NCI-H2227 (cell line): ENCODE results near the gene PRPF40B.
"Not testable (repeated sequence)": the region's sequence is repeated elsewhere in the genome, so short reads cannot be mapped to it uniquely, and the experiment has no call there.

Experiments used
- DNase-seq: peaks from one replicate; lab custom pipeline; 2025; ENCODE audit not compliant: unreplicated experiment; lab: John Stamatoyannopoulos, UW

The PRPF40B gene

GRCh38 chr12:49623142-49623904 lies at the start of gene PRPF40B:
Gene PRPF40B (plus strand): TSS chr12:49623561. CDS start chr12:49623591, 30 bp downstream.
- peak; percentile 92 for DNase-seq

GRCh38 chr12:49577589-49578315 lies 45.6 kb upstream of the PRPF40B start:
- DNase-seq = no peak

- DNase-seq = no peak
Measured at GRCh38 chr12:49578471-49579112, 44.8 kb upstream of the PRPF40B start.

- DNase-seq = peak; percentile 83
Measured at GRCh38 chr12:49580572-49581535, 42.5 kb upstream of the PRPF40B start.

GRCh38 chr12:49582201-49582600 lies 41.2 kb upstream of the PRPF40B start:
- no peak for DNase-seq

- DNase-seq = no peak
Measured at GRCh38 chr12:49582850-49583249, 40.5 kb upstream of the PRPF40B start.

GRCh38 chr12:49583366-49584094 lies 39.8 kb upstream of the PRPF40B start:
- DNase-seq = no peak

GRCh38 chr12:49584591-49584990 lies 38.8 kb upstream of the PRPF40B start:
- no peak for DNase-seq

- no peak for DNase-seq
Measured at GRCh38 chr12:49585477-49586459, 37.6 kb upstream of the PRPF40B start.

GRCh38 chr12:49587174-49587908 lies 36.0 kb upstream of the PRPF40B start:
- DNase-seq = no peak

GRCh38 chr12:49588281-49588680 lies 35.1 kb upstream of the PRPF40B start:
- DNase-seq = no peak

GRCh38 chr12:49588721-49589516 lies 34.4 kb upstream of the PRPF40B start:
- no peak for DNase-seq

GRCh38 chr12:49598527-49598926 lies 24.8 kb upstream of the PRPF40B start:
- no peak for DNase-seq

- no peak for DNase-seq
Measured at GRCh38 chr12:49599961-49600360, 23.4 kb upstream of the PRPF40B start.

- DNase-seq = no peak
Measured at GRCh38 chr12:49603721-49604120, 19.6 kb upstream of the PRPF40B start.

GRCh38 chr12:49604856-49605255 lies 18.5 kb upstream of the PRPF40B start:
- no peak for DNase-seq

- DNase-seq = not testable (repeated sequence)
Measured at GRCh38 chr12:49605539-49605938, 17.8 kb upstream of the PRPF40B start, which contains the start of gene FAM186B. Gene FAM186B (minus strand): TSS chr12:49605639. CDS start chr12:49605477, 162 bp downstream.
